Fibroblast of lung (primary cell): ENCODE measurements around the gene VWA7. TPM values are rescaled to one million over a fixed set of nuclear protein-coding genes. Genes with fewer than 3 reads are reported as not detected.
A peak's percentile ranks its signal among the peaks of the same experiment; 100 is the strongest.

Source experiments
- DNase-seq, 2 donors: peaks; one replicate each; pipeline versions ENCODE4 v3.0.0 to v3.0.0-alpha.2; 2010; ENCODE audit warnings: low read depth in 2 of 2
- H2AFZ ChIP-seq: 2 replicates; pipeline ENCODE4 v1.5.1; 2012; ENCODE audit warnings: low read length, control low read depth, inconsistent platforms
- H3K27ac ChIP-seq: 2 replicates; pipeline ENCODE4 v1.5.1; 2011; ENCODE audit warnings: low read length, control low read depth; ENCODE audit not compliant: insufficient read depth
- H3K27me3 ChIP-seq: 2 replicates; pipeline ENCODE4 v1.5.1; 2011; ENCODE audit warnings: mild to moderate bottlenecking, low read length; ENCODE audit not compliant: control insufficient read depth, insufficient read depth
- H3K36me3 ChIP-seq: 2 replicates; pipeline ENCODE4 v1.5.1; 2011; ENCODE audit warnings: low read length; ENCODE audit not compliant: control insufficient read depth, insufficient read depth
- H3K4me1 ChIP-seq: 2 replicates; pipeline ENCODE4 v1.5.1; 2011; ENCODE audit warnings: low read length; ENCODE audit not compliant: control insufficient read depth, insufficient read depth; ENCODE audit errors: extremely low read depth
- H3K4me2 ChIP-seq: 2 replicates; pipeline ENCODE4 v1.5.1; 2011; ENCODE audit warnings: low read length, control low read depth; ENCODE audit not compliant: insufficient read depth; ENCODE audit errors: extremely low read depth
- H3K4me3 ChIP-seq, 4 experiments: fragments of 200-600 bp in 1 of 4; sonication (generic) in 1 of 4; replicated peaks in 1 of 4; 2 replicates each; pipeline ENCODE4 v1.5.1; 2011 to 2016; ENCODE audit warnings: low read length in 4 of 4, low read depth in 3 of 4, mild to moderate bottlenecking in 3 of 4, control low read depth in 2 of 4, inconsistent platforms in 1 of 4, mixed read lengths in 1 of 4; ENCODE audit not compliant: insufficient read depth in 1 of 4; ENCODE audit errors: control extremely low read depth in 1 of 4
- H3K79me2 ChIP-seq: 2 replicates; pipeline ENCODE4 v1.5.1; 2012; ENCODE audit warnings: mild to moderate bottlenecking, low read length, inconsistent platforms; ENCODE audit not compliant: control insufficient read depth, insufficient read depth
- H3K9ac ChIP-seq: 2 replicates; pipeline ENCODE4 v1.5.1; 2011; ENCODE audit warnings: mild to moderate bottlenecking, low read length, control low read depth; ENCODE audit not compliant: insufficient read depth
- H3K9me3 ChIP-seq: 2 replicates; pipeline ENCODE4 v1.5.1; 2012; ENCODE audit warnings: low read depth, low read length; ENCODE audit not compliant: control insufficient read depth, insufficient read depth
- H4K20me1 ChIP-seq: 2 replicates; pipeline ENCODE4 v1.5.1; 2011; ENCODE audit warnings: low read length; ENCODE audit not compliant: control insufficient read depth, insufficient read depth; ENCODE audit errors: extremely low read depth
- CTCF ChIP-seq, 2 donors: IDR thresholded peaks in 1 of 2; conservative IDR thresholded peaks in 1 of 2; 1 replicate in 1 of 2; 2 replicates in 1 of 2; pipeline ENCODE4 v1.5.1; 2011 to 2012; ENCODE audit warnings: low read length in 2 of 2, control low read depth in 1 of 2, inconsistent platforms in 1 of 2, low read depth in 1 of 2, mild to moderate bottlenecking in 1 of 2
- EZH2 ChIP-seq: IDR thresholded peaks from 2 replicates; pipeline ENCODE4 v1.5.1; 2012; ENCODE audit warnings: low read length, control low read depth, mild to moderate bottlenecking; ENCODE audit errors: missing control alignments
- polyA plus RNA-seq, 2 donors: library from polyadenylated mRNA; depleted of rRNA in 1 of 2; stranded (reverse) in 1 of 2; unstranded in 1 of 2; fragments of >200 nt; gene quantifications; 2 replicates each; pipeline ENCODE4 v1.2.1, GENCODE V29; 2011 to 2012; ENCODE audit warnings: missing spikeins in 1 of 2
- total RNA-seq: library from RNA; depleted of rRNA; stranded (reverse); fragments of >200 nt; gene quantifications from 2 replicates; pipeline ENCODE4 v1.2.1, GENCODE V29; 2014

Gene VWA7
- total and polyA plus RNA-seq, 2 donors (not counting 1 experiment from before 2014, with no cell fraction given) = 0.16 to 0.66 TPM

- no peak overlapping the region for H3K9ac ChIP-seq
- no peak overlapping the region for H2AFZ ChIP-seq
- peak overlapping the region; percentile 43 for H3K27ac ChIP-seq
- peaks cover 7% of the 10 kb centered on the region for H3K4me1 ChIP-seq
- H3K4me3 ChIP-seq = no peak overlapping the region
- peaks cover 8% of the 10 kb centered on the region for H3K36me3 ChIP-seq
- no peaks in the 10 kb centered on the region for H3K79me2 ChIP-seq
- no peak for DNase-seq
- H3K4me2 ChIP-seq = no peak overlapping the region
- H3K27me3 ChIP-seq = no peaks in the 10 kb centered on the region
- no peaks in the 10 kb centered on the region for H3K9me3 ChIP-seq
- H4K20me1 ChIP-seq = no peaks in the 10 kb centered on the region
- TF ChIP-seq CTCF (conservative IDR thresholded peaks at IDR 0.05 in 1 of 2, IDR thresholded peaks at IDR 0.05 in 1 of 2; ENCODE audit: low read depth in 1 of 2, low read length in 2 of 2) = no peak
- TF ChIP-seq EZH2 = no peak
Observed at GRCh38 chr6:31776485-31776988, 591 bp downstream of the VWA7 start.

GRCh38 chr6:31775633-31776484 is 1.3 kb downstream of the VWA7 start:
- Histone ChIP-seq H3K4me1 (peaks cover 7% of the 10 kb centered on the region), H3K4me3 (no peak overlapping the region), H3K27me3 (no peaks in the 10 kb centered on the region), H4K20me1 (no peaks in the 10 kb centered on the region), H3K9me3 (no peaks in the 10 kb centered on the region), H2AFZ (no peak overlapping the region), H3K27ac (no peak overlapping the region), H3K4me2 (no peak overlapping the region), H3K9ac (no peak overlapping the region), H3K36me3 (peaks cover 8% of the 10 kb centered on the region), H3K79me2 (no peaks in the 10 kb centered on the region)
- TF ChIP-seq EZH2 (no peak), CTCF (conservative IDR thresholded peaks at IDR 0.05 in 1 of 2, IDR thresholded peaks at IDR 0.05 in 1 of 2; ENCODE audit: low read depth in 1 of 2, low read length in 2 of 2) (no peak)
- DNase-seq = no peak

GRCh38 chr6:31775184-31775583 is 1.9 kb downstream of the VWA7 start:
- no peaks in the 10 kb centered on the region for H3K27me3 ChIP-seq
- no peaks in the 10 kb centered on the region for H3K79me2 ChIP-seq
- H3K4me2 ChIP-seq = no peak overlapping the region
- TF ChIP-seq EZH2 (no peak), CTCF (conservative IDR thresholded peaks at IDR 0.05 in 1 of 2, IDR thresholded peaks at IDR 0.05 in 1 of 2; ENCODE audit: low read depth in 1 of 2, low read length in 2 of 2) (no peak)
- H3K27ac ChIP-seq = no peak overlapping the region
- no peaks in the 10 kb centered on the region for H4K20me1 ChIP-seq
- H3K36me3 ChIP-seq = peaks cover 6% of the 10 kb centered on the region
- H3K4me1 ChIP-seq = peaks cover 7% of the 10 kb centered on the region
- no peak for DNase-seq
- no peak overlapping the region for H3K4me3 ChIP-seq
- no peaks in the 10 kb centered on the region for H3K9me3 ChIP-seq
- H3K9ac ChIP-seq = no peak overlapping the region
- H2AFZ ChIP-seq = no peak overlapping the region
